ENCODE results near the gene PUS1. TPM values are rescaled to one million over a fixed set of nuclear protein-coding genes. Genes with fewer than 3 reads are reported as not detected.
A peak's percentile ranks its signal among the peaks of the same experiment; 100 is the strongest.

PUS1 gene
- total and polyA plus RNA-seq, 2 of the 4 experiments (the other 2 are of a cell fraction): 14.0 to 36.7 TPM

DNA sequence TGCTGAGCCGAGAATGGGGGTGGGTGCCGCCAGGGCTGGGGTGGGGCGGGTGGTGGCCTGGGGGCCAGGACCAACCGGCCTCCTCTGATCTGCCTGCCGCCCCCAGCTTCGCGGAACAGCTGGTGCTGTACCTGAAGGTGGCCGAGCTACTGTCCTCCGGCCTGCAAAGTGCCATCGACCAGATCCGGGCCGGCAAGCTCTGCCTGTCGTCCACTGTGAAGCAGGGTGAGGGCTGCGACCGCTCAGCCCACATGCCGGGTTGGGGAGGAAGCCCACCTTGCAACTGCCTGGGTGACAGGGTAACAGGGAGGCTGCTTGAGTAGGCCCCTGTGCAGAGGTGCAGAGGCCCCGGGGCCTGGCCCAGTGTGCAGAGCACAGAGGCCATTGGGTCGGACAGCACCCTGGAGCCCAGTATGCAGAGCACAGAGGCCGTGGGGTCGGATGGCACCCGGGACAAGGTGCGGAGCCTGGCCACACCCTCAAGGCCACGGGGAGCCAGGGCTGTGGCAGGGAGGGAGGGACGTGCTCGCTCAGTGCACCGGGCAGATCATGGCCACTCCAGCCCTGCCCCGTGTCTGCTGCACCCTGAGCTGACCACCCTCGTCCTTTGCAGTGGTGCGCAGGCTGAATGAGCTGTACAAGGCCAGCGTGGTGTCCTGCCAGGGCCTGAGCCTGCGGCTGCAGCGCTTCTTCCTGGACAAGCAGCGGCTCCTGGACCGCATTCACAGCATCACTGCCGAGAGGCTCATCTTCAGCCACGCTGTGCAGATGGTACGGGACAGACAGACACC, 9.5 kb upstream of the PUS1 start:
- no peak for DNase-seq
- H3K23ac ChIP-seq (ENCODE audit: low read depth, low read length): no peak overlapping the region
- H4K20me1 ChIP-seq (ENCODE audit: insufficient read depth, low read length): no peaks in the 10 kb centered on the region
- WGBS, 2 experiments (ENCODE audit: extremely low coverage in 2 of 2, insufficient read length in 1 of 2): 95% methylated on average over 24 of the region's 37 CpGs; no CpG with 5 or more reads in 1 of the 2 experiments
- peak overlapping the region; percentile 3 for H2AFZ ChIP-seq (replicated peaks; ENCODE audit: low read length, poor library complexity)
- no peak overlapping the region for H4K91ac ChIP-seq (ENCODE audit: insufficient read depth, low read depth, low read length)
- intact Hi-C loops (cut with micrococcal nuclease): no loop called here
- no peak for ATAC-seq (ENCODE audit: low read depth)
- no peak overlapping the region for H3K14ac ChIP-seq (replicated peaks; ENCODE audit: low read depth, low read length)
- H3K27ac ChIP-seq (ENCODE audit: insufficient read depth, low read length): no peak overlapping the region
- no peak overlapping the region for H2BK120ac ChIP-seq (ENCODE audit: low read depth, low read length)
- H2AK5ac ChIP-seq (ENCODE audit: low read depth, low read length): no peak overlapping the region
- POLR2A ChIA-PET (ENCODE audit: unreplicated experiment): no interaction called here
- no peak overlapping the region for H4K5ac ChIP-seq (ENCODE audit: low read depth, low read length)
- H3K9me1 ChIP-seq (ENCODE audit: insufficient read depth, low read length): no peaks in the 10 kb centered on the region
- in situ Hi-C loops (cut with MboI; ENCODE audit: low sequenced_read_pairs): no loop called here
- H2AK9ac ChIP-seq (replicated peaks; ENCODE audit: low read depth, low read length, poor library complexity): no peak overlapping the region
- no peak overlapping the region for H2BK20ac ChIP-seq (ENCODE audit: low read depth, low read length)
- no peak overlapping the region for H3K4me2 ChIP-seq (ENCODE audit: low read depth, low read length)
- H2BK5ac ChIP-seq (ENCODE audit: low read depth, low read length, poor library complexity, severe bottlenecking): no peak overlapping the region
- no peaks in the 10 kb centered on the region for H3K27me3 ChIP-seq (ENCODE audit: control insufficient read depth, insufficient read depth, low read length)
- no peaks in the 10 kb centered on the region for H3K9me3 ChIP-seq (ENCODE audit: control insufficient read depth, insufficient read depth, low read length)
- H3K79me1 ChIP-seq (ENCODE audit: low read depth in 1 of 2, low read length in 2 of 2): no peaks in the 10 kb centered on the region
- no peaks in the 10 kb centered on the region for H3K4me1 ChIP-seq (ENCODE audit: control insufficient read depth, insufficient read depth, low read length)
- no peak overlapping the region for H3K4ac ChIP-seq (ENCODE audit: low read depth, low read length)
- no peak overlapping the region for H3K18ac ChIP-seq (ENCODE audit: low read depth, low read length)
- no peak overlapping the region for H2BK15ac ChIP-seq (ENCODE audit: low read depth, low read length)
- H3K9ac ChIP-seq (ENCODE audit: low read depth, low read length): no peak overlapping the region
- no TSS peak for BruUV-seq (replicated peaks)
- TF ChIP-seq MAFK (IDR thresholded peaks at IDR 0.05; ENCODE audit: low read depth, low read length): no peak
- TF ChIP-seq CEBPB (IDR thresholded peaks at IDR 0.05; ENCODE audit: low read depth, low read length): no peak
- TF ChIP-seq FOS (IDR thresholded peaks at IDR 0.05; ENCODE audit: low read depth, low read length): no peak
- no peak for TF ChIP-seq MXI1 (IDR thresholded peaks at IDR 0.05; ENCODE audit: borderline replicate concordance, low read depth, low read length)
- TF ChIP-seq NFE2L2 (IDR thresholded peaks at IDR 0.05; ENCODE audit: low read depth, low read length): no peak
- no peak for TF ChIP-seq RCOR1 (IDR thresholded peaks at IDR 0.05; ENCODE audit: insufficient replicate concordance, low read length)
- TF ChIP-seq SMC3 (IDR thresholded peaks at IDR 0.05; ENCODE audit: low read depth, low read length): no peak
- no peak for TF ChIP-seq CHD1 (IDR thresholded peaks at IDR 0.05; ENCODE audit: low read depth, low read length)
- no peak for TF ChIP-seq RFX5 (IDR thresholded peaks at IDR 0.05; ENCODE audit: low read depth, low read length)
- no peak for TF ChIP-seq POLR2A (IDR thresholded peaks at IDR 0.05; ENCODE audit: low read depth, low read length)
- no peak for TF ChIP-seq BHLHE40 (IDR thresholded peaks at IDR 0.05; ENCODE audit: low read depth, low read length)
- no peak for TF ChIP-seq RAD21 (IDR thresholded peaks at IDR 0.05; ENCODE audit: low read length)
- TF ChIP-seq, protein P1, sequence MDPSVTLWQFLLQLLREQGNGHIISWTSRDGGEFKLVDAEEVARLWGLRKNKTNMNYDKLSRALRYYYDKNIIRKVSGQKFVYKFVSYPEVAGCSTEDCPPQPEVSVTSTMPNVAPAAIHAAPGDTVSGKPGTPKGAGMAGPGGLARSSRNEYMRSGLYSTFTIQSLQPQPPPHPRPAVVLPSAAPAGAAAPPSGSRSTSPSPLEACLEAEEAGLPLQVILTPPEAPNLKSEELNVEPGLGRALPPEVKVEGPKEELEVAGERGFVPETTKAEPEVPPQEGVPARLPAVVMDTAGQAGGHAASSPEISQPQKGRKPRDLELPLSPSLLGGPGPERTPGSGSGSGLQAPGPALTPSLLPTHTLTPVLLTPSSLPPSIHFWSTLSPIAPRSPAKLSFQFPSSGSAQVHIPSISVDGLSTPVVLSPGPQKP (IDR thresholded peaks at IDR 0.05; ENCODE audit: borderline replicate concordance, low read depth, low read length): no peak
- H4K8ac ChIP-seq (ENCODE audit: low read depth in 2 of 2, low read length in 2 of 2): no peak overlapping the region
- CTCF ChIA-PET: no interaction called here
- dilution Hi-C loops (cut with HindIII; ENCODE audit: low sequenced_read_pairs, unreplicated experiment): no loop called here
- peaks cover 64% of the 10 kb centered on the region for H3K36me3 ChIP-seq (ENCODE audit: control insufficient read depth, insufficient read depth, low read length)
- no peak overlapping the region for H3K4me3 ChIP-seq (ENCODE audit: insufficient read depth, low read depth, low read length)
- H3K56ac ChIP-seq (ENCODE audit: extremely low read depth, insufficient read depth, low read length): no peak overlapping the region

All from IMR-90 (cell line).